HG03378 (cell line): ENCODE measurements around the gene CEACAM16.

Experiments used
- ATAC-seq: cut with Tn5 transposase; IDR thresholded peaks from one replicate; pipeline ENCODE4 v1.9.1; 2021; ENCODE audit warnings: mild to moderate bottlenecking, moderate library complexity; ENCODE audit not compliant: unreplicated experiment

The CEACAM16 gene

DNA sequence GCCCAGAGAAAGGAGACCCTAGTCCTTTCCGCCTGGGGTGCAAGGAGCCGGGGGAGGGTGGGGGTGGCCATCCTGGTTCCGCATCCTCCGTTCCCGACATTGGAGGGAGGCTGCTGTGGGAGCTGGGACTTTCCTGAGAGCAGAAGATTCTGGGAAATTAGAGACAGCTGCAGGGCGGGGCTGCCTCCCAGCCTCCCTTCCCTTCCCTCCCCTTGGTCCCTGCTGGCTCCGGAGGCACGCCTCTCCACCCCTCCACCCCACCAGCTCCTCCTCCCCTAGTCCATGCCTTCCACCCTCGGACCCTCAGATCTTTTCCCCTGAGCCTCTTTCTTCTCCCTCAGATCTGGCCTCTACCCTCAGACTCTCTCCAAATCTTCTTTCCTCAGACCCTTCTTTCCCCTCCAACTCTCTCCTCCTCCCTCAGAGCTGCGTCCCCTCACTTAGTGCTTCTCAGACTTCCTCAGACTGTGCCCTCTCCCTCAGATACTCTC lies 46.4 kb downstream of the CEACAM16 start:
- ATAC-seq = no peak

GRCh38 chr19:44745887-44746600 lies 47.1 kb downstream of the CEACAM16 start:
- ATAC-seq = no peak

- no peak for ATAC-seq
These were observed 47.6 kb downstream of the CEACAM16 start for GRCh38 chr19:44746616-44746945.

GRCh38 chr19:44746946-44747738 lies 48.2 kb downstream of the CEACAM16 start:
- ATAC-seq = no peak

DNA sequence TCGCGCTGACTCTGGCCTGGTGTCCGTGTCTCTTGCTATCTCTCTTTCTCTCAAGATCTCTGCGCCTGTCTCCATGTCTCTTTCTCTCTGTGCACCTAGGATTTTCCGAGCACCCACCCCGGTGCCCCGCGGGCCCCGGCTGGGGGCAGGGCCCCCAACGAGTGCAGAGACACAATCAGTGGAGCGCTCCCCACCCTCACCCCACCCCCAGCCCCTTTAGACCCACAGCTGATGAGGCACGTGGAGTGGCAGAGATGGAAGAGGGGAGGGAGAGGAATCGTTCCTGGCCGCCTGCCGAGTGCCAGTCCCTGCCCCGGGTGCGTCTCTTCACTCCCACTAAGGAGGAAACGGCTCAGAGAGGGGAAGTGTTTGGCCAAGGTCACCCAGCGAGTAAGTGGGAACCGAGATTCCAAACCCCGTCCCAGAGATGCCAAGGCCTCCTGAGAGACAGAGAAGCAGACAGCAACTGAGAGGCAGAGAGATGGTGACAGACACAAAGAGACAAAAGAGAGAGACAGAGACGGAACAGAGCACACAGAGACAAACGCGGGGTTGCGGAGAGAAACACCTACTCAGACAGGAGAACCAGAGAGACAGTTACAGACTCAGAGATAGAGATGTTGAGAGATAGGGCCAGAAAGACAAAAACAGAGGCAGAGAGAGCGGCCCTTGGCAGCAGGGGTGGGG lies 48.9 kb downstream of the CEACAM16 start:
- no peak for ATAC-seq

DNA sequence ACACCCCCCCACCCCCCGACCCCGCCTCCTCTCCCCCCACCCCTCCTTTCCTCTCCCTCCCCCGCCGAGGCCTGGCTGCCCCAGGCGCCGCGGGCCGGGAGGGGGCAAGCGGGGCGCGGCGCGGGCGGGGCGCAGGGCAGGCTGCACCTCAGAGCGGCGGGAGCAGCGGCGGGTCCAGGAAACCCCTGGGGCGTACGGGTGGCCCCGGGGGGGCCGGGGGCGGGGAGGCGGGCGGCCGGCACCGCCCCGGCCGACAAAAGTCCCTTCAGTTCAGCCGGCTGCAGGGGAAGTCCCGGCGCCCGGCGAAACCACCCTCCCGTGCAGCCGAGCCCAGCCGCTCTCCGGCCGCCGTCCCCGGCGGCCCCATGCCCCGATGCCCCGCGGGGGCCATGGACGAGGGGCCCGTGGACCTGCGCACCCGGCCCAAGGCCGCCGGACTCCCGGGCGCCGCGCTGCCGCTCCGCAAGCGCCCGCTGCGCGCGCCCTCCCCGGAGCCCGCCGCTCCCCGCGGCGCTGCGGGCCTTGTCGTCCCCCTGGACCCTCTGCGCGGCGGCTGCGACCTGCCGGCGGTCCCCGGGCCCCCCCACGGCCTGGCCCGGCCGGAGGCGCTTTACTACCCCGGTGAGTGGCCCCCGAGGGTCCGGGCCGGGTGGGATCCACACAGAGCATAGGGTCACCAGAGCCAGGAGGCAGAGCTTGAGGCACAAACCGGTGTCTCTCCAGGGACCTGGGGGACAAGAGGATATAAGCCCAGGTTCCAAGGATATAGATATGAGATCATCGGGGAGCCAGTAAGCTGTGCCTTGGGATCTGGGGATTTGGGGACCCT lies 49.7 kb downstream of the CEACAM16 start, which contains the start of gene BCL3:
BCL3 (plus strand) TSS at position 283 of the 829 bp plus-strand sequence; CDS start at position 366, 83 bp downstream.
- ATAC-seq = no peak

- ATAC-seq = no peak
These were observed 50.3 kb downstream of the CEACAM16 start for GRCh38 chr19:44749292-44749691.

DNA sequence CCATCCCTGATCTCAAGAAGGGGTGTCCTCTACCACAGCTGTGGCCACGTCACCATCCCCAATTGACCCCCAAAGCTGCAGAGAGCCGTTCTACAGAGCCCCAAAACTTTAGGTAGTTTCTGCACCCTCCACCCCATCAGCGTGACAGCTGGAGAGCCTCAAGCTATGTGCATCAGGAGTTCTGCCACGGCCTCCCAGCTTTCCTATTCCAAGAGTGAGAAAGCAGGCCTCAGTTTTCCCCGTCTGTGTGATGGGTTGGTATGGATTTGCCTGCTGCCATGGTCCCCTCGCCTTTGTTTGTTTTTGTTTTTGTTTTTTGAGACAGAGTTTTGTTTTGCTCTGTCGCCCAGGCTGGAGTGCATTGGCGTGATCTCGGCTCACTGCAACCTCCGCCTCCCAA lies 51.0 kb downstream of the CEACAM16 start:
- ATAC-seq = no peak

DNA sequence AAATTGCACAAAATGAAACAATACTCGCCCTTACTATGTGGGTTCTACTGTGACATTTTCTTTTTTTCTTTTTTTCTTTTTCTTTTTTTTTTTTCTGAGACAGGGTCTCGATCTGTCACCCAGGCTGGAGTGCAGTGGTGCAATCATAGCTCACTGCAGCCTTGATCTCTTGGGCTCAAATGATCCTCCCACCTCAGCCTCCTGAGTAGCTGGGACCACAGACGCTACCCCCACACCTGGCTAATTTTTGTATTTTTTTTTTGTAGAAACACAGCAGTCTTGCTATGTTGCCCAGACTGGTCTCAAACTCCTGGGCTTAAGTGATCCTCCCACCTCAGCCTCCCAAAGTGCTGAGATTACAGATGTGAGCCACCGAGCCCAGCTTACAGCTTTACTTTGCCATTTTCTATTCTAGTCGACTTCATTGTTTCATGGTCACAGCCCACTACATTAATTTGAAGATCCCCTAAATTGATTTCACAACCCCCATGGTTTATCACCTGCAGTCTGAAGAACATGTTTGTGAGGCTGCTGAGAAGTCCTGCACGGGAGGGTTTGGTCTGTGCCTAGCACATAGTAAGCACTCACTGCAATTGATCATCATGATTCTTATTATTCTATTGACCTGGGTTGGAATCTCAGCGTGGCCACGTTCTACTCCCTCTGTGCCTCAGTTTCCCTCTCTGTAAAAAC lies 53.3 kb downstream of the CEACAM16 start:
- no peak for ATAC-seq

DNA sequence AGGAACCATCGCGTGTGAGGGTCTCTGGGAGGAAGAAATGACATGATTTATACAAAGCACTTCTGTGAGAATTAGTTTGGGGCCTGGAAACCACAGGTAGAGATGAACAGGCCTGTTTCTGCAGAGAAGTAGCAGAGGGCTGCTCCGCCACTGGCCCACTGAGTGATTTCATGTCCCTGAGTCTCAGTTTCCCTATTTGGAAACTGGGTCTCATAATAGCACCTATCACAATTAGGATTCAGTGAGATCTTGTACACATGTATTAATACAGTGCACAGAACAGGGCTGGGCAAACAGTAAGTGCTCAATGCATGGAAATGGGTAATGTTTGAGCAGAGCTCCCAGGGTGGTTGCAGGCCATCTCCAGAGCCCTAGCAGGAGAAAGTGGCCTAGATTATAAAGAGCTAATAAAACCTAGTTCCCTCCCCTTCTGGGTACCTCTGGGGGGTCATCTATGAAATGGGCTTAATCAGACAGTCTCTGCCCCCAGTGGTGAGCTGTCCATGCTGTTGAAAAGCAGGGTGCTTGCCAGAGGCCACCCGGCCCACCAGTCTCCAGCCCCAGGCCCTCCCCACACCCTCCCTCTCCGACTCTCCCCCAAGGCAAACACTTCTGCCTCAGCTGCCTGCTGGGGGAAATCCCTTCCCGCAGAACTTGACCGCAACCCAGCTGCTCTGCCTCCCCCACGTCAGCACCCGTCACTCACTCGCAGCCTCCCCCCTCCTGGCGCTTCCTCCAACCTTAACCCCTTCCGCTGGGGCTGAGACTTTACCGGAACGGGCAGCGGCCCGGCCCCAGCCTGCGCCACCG lies 54.1 kb downstream of the CEACAM16 start:
- ATAC-seq = peak; percentile 54

- no peak for ATAC-seq
These were observed 54.6 kb downstream of the CEACAM16 start for GRCh38 chr19:44753626-44753931.

- no peak for ATAC-seq
These were observed 55.2 kb downstream of the CEACAM16 start for GRCh38 chr19:44753932-44754749.

- no peak for ATAC-seq
These were observed 55.8 kb downstream of the CEACAM16 start for GRCh38 chr19:44754750-44755080.

GRCh38 chr19:44755219-44755618 lies 56.3 kb downstream of the CEACAM16 start:
- no peak for ATAC-seq

GRCh38 chr19:44756089-44756562 lies 57.2 kb downstream of the CEACAM16 start:
- no peak for ATAC-seq

- no peak for ATAC-seq
These were observed 58.2 kb downstream of the CEACAM16 start for GRCh38 chr19:44757057-44757734.

DNA sequence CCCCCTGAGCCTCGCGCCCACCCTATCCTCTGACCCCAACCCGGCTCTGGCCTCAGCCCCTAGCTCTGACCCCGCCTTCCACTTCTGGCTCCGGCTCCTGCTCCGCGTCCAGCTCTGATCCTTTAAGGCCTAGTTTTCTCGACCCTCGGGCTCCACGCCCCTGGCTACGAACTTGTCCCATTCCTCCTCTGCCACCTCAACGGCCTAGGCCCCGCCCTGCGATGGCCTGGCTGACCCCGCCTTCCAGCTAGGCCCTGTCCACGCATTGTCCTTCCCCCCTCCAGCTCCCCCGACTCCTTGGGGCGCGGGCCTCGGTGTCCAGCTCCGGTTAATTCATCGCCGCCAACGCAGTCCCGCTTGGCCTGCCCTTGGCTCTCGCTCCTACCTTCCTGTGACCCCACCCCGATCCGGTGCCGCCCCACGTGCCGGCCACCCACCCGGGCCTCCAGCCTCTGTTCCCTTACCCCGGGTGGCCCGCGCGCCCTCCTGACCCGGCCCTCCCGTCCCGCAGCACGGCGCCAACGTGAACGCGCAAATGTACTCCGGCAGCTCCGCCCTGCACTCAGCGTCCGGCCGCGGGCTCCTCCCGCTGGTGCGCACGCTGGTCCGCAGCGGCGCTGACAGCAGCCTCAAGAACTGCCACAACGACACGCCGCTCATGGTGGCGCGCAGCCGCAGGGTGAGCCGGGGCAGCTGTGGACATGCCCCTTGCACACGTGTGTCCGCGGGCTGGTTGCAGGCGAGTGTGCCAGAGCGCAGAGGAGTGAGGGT lies 59.0 kb downstream of the CEACAM16 start:
- ATAC-seq = no peak
